Keratinocyte (primary cell): ENCODE data around the gene EEF1E1.

Experiments
- EZH2 ChIP-seq: IDR thresholded peaks from one replicate; pipeline ENCODE4 v1.6.1; 2012; ENCODE audit warnings: inconsistent platforms, mild to moderate bottlenecking, low read length, moderate library complexity
- TF ChIP-seq, protein P1 (sequence below), 3 experiments: IDR thresholded peaks in 1 of 3; conservative IDR thresholded peaks in 1 of 3; optimal IDR thresholded peaks in 1 of 3; 2 replicates in 2 of 3; 3 replicates in 1 of 3; pipeline versions ENCODE3 to v1.5.1; 2011; ENCODE audit warnings: low read length in 3 of 3, mild to moderate bottlenecking in 3 of 3, moderate library complexity in 2 of 3, control low read depth in 1 of 3, inconsistent platforms in 1 of 3; ENCODE audit not compliant: insufficient read depth in 2 of 3; ENCODE audit errors: extremely low read depth in 1 of 3

DNA sequence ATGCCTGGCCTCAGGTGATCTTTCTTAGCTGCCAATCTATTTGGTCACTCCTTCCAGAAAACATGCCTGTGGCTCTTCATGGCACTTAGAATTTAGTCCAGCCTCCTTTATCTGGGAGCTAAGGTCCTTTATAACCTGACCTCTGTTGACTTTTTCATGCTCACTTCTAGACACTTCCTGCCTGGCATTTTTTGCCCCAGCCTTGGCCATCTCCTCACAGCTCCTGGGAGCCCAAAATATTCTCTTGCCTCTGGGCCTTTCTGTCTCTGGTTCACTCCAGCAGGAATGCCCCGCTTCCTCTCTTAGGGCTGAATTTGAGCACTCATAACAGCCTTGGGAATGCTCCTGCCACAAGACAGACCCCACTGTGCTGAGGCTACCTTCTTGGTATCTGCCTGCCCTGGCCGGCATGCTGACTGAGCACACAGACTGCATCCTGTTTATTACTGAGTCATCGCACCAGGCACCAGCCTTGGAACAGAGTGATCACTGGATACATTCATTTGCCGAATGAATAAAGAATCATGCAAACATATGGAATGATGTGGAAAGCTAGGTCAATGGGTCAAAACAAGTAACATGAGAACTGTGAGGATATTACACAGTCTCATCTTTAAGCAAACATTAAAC is 5.8 kb upstream of the EEF1E1 start:
- TF ChIP-seq, protein P1, sequence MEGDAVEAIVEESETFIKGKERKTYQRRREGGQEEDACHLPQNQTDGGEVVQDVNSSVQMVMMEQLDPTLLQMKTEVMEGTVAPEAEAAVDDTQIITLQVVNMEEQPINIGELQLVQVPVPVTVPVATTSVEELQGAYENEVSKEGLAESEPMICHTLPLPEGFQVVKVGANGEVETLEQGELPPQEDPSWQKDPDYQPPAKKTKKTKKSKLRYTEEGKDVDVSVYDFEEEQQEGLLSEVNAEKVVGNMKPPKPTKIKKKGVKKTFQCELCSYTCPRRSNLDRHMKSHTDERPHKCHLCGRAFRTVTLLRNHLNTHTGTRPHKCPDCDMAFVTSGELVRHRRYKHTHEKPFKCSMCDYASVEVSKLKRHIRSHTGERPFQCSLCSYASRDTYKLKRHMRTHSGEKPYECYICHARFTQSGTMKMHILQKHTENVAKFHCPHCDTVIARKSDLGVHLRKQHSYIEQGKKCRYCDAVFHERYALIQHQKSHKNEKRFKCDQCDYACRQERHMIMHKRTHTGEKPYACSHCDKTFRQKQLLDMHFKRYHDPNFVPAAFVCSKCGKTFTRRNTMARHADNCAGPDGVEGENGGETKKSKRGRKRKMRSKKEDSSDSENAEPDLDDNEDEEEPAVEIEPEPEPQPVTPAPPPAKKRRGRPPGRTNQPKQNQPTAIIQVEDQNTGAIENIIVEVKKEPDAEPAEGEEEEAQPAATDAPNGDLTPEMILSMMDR (optimal IDR thresholded peaks at IDR 0.05 in 1 of 3, IDR thresholded peaks at IDR 0.05 in 1 of 3, conservative IDR thresholded peaks at IDR 0.05 in 1 of 3; ENCODE audit: extremely low read depth in 1 of 3, insufficient read depth in 2 of 3, low read length in 3 of 3): no peak
- no peak for TF ChIP-seq EZH2
